ENCODE measurements around the gene PRKAR1A.

DNA sequence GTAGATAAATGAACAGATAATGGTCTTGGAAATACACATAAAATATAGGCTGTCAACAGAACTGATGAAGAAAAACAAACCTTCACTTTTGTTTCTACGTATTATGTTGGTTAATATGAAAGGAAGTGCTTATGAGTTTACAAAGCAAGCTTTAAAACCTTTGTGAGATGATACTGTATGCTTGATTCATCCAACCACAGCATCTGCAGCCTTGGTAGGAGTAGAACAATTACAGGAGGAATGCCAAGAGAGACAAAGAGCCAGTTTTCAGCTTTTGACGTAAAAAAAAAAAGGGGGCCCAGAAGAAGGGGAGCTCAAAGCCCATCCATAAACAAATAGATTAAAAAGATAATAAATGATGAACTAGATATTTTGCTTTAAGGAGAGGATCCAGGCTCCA, 75.6 kb downstream of the PRKAR1A start:
- TF ChIP-seq, protein P1, sequence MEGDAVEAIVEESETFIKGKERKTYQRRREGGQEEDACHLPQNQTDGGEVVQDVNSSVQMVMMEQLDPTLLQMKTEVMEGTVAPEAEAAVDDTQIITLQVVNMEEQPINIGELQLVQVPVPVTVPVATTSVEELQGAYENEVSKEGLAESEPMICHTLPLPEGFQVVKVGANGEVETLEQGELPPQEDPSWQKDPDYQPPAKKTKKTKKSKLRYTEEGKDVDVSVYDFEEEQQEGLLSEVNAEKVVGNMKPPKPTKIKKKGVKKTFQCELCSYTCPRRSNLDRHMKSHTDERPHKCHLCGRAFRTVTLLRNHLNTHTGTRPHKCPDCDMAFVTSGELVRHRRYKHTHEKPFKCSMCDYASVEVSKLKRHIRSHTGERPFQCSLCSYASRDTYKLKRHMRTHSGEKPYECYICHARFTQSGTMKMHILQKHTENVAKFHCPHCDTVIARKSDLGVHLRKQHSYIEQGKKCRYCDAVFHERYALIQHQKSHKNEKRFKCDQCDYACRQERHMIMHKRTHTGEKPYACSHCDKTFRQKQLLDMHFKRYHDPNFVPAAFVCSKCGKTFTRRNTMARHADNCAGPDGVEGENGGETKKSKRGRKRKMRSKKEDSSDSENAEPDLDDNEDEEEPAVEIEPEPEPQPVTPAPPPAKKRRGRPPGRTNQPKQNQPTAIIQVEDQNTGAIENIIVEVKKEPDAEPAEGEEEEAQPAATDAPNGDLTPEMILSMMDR (IDR thresholded peaks at IDR 0.05): no peak
- TF ChIP-seq POLR2A (IDR thresholded peaks at IDR 0.05): no peak
- no peak for TF ChIP-seq EP300 (IDR thresholded peaks at IDR 0.05)

All from stomach (tissue), 4 donors.